H9 (cell line): ENCODE data around the gene STARD7. TPM values are rescaled to one million over a fixed set of nuclear protein-coding genes. Genes with fewer than 3 reads are reported as not detected.

ENCODE experiments used
- DNase-seq: peaks from one replicate; pipeline ENCODE4 v3.0.0-alpha.2; 2017
- H2AFZ ChIP-seq: one replicate; pipeline ENCODE4 v1.6.1; 2013; ENCODE audit warnings: mild to moderate bottlenecking, low read length, control low read depth, moderate library complexity
- H2AK5ac ChIP-seq: 2 replicates; pipeline ENCODE4 v1.6.1; 2013; ENCODE audit warnings: low read length, control low read depth, mixed read lengths; ENCODE audit not compliant: insufficient read length
- H2BK120ac ChIP-seq: one replicate; pipeline ENCODE4 v1.6.1; 2013; ENCODE audit warnings: low read depth, mild to moderate bottlenecking, low read length, control low read depth, inconsistent platforms; ENCODE audit not compliant: poor library complexity, severe bottlenecking
- H2BK12ac ChIP-seq: 2 replicates; pipeline ENCODE4 v1.6.1; 2013; ENCODE audit warnings: low read length, control low read depth, mixed read lengths, low read depth; ENCODE audit not compliant: insufficient read length
- H2BK15ac ChIP-seq: 2 replicates; pipeline ENCODE4 v1.6.1; 2013; ENCODE audit warnings: low read depth, low read length, control low read depth
- H2BK20ac ChIP-seq: one replicate; pipeline ENCODE4 v1.6.1; 2013; ENCODE audit warnings: low read depth, mild to moderate bottlenecking, low read length, control low read depth, inconsistent platforms; ENCODE audit not compliant: poor library complexity, severe bottlenecking
- H2BK5ac ChIP-seq: 2 replicates; pipeline ENCODE4 v1.6.1; 2013; ENCODE audit warnings: low read length, control low read depth, mixed read lengths; ENCODE audit not compliant: insufficient read length
- H3K14ac ChIP-seq: 2 replicates; pipeline ENCODE4 v1.6.1; 2013; ENCODE audit warnings: low read length, control low read depth; ENCODE audit not compliant: insufficient read depth
- H3K18ac ChIP-seq: 2 replicates; pipeline ENCODE4 v1.6.1; 2013; ENCODE audit warnings: low read depth, mild to moderate bottlenecking, mixed read lengths, low read length, control low read depth; ENCODE audit not compliant: insufficient read length
- H3K23ac ChIP-seq: 2 replicates; pipeline ENCODE4 v1.6.1; 2013; ENCODE audit warnings: low read length, control low read depth, mixed read lengths, low read depth; ENCODE audit not compliant: insufficient read length
- H3K23me2 ChIP-seq: 2 replicates; pipeline ENCODE4 v1.6.1; 2013; ENCODE audit warnings: low read depth, mild to moderate bottlenecking, mixed read lengths, low read length, control low read depth; ENCODE audit not compliant: insufficient read length, poor library complexity, severe bottlenecking
- H3K27ac ChIP-seq: 2 replicates; pipeline ENCODE4 v1.5.1; 2013; ENCODE audit warnings: low read length, control low read depth, mixed read lengths, low read depth; ENCODE audit not compliant: insufficient read length
- H3K27me3 ChIP-seq: 2 replicates; pipeline ENCODE4 v1.6.1; 2013; ENCODE audit warnings: low read length, control low read depth, inconsistent platforms; ENCODE audit not compliant: insufficient read depth
- H3K4ac ChIP-seq: 2 replicates; pipeline ENCODE4 v1.6.1; 2013; ENCODE audit warnings: low read depth, mild to moderate bottlenecking, control low read depth, inconsistent platforms, low read length, moderate library complexity
- H3K4me1 ChIP-seq: 2 replicates; pipeline ENCODE4 v1.6.1; 2013; ENCODE audit warnings: low read length, control low read depth, inconsistent platforms; ENCODE audit not compliant: insufficient read depth
- H3K4me2 ChIP-seq: 2 replicates; pipeline ENCODE4 v1.6.1; 2013; ENCODE audit warnings: low read length, control low read depth, mixed read lengths; ENCODE audit not compliant: insufficient read length, insufficient read depth
- H3K56ac ChIP-seq: 2 replicates; pipeline ENCODE4 v1.6.1; 2013; ENCODE audit warnings: low read depth, mild to moderate bottlenecking, mixed read lengths, low read length, control low read depth; ENCODE audit not compliant: insufficient read length
- H3K79me1 ChIP-seq: 2 replicates; pipeline ENCODE4 v1.6.1; 2013; ENCODE audit warnings: low read depth, mild to moderate bottlenecking, moderate library complexity, low read length, control low read depth, inconsistent platforms; ENCODE audit not compliant: insufficient read depth, poor library complexity, severe bottlenecking
- H3K79me2 ChIP-seq: 2 replicates; pipeline ENCODE4 v1.6.1; 2013; ENCODE audit warnings: low read length, control low read depth, inconsistent platforms; ENCODE audit not compliant: insufficient read depth
- H3K9ac ChIP-seq: 2 replicates; pipeline ENCODE4 v1.6.1; 2013; ENCODE audit warnings: low read length, control low read depth, mixed read lengths; ENCODE audit not compliant: insufficient read length; ENCODE audit errors: extremely low read depth
- H3K9me3 ChIP-seq: one replicate; pipeline ENCODE4 v1.6.1; 2013; ENCODE audit warnings: low read depth, low read length, inconsistent platforms; ENCODE audit not compliant: control insufficient read depth
- H3T11ph ChIP-seq: one replicate; pipeline ENCODE4 v1.6.1; 2013; ENCODE audit warnings: mild to moderate bottlenecking, low read length, control low read depth, inconsistent platforms
- H4K20me1 ChIP-seq: one replicate; pipeline ENCODE4 v1.6.1; 2013; ENCODE audit not compliant: control insufficient read depth, insufficient read length, insufficient read depth
- H4K5ac ChIP-seq: 2 replicates; pipeline ENCODE4 v1.6.1; 2013; ENCODE audit warnings: low read depth, mild to moderate bottlenecking, mixed read lengths, low read length, control low read depth; ENCODE audit not compliant: insufficient read length
- H4K8ac ChIP-seq: replicated peaks from 2 replicates; pipeline ENCODE4 v1.6.1; 2013; ENCODE audit warnings: low read length, control low read depth, mixed read lengths, low read depth; ENCODE audit not compliant: insufficient read length
- H4K91ac ChIP-seq: 2 replicates; pipeline ENCODE4 v1.6.1; 2013; ENCODE audit warnings: low read depth, mild to moderate bottlenecking, moderate library complexity, mixed read lengths, low read length, control low read depth; ENCODE audit not compliant: insufficient read length
- H3K27ac Mint-ChIP-seq, 3 experiments: 2 replicates in 2 of 3; 3 replicates in 1 of 3; pipeline ENCODE4 v1.8.0; 2020 to 2021; ENCODE audit warnings: mixed read lengths in 3 of 3, mild to moderate bottlenecking in 1 of 3, moderate library complexity in 1 of 3
- H3K27me3 Mint-ChIP-seq: 2 replicates; pipeline ENCODE4 v1.8.0; 2021; ENCODE audit warnings: low read depth, mild to moderate bottlenecking, moderate library complexity, mixed read lengths
- H3K36me3 Mint-ChIP-seq, 3 experiments: 2 replicates in 2 of 3; 3 replicates in 1 of 3; pipeline ENCODE4 v1.8.0; 2020 to 2021; ENCODE audit warnings: low read depth in 3 of 3, mixed read lengths in 3 of 3; ENCODE audit not compliant: insufficient read depth in 1 of 3
- H3K4me1 Mint-ChIP-seq, 2 experiments: 2 replicates each; pipeline ENCODE4 v1.8.0; 2020; ENCODE audit warnings: mixed read lengths in 2 of 2
- H3K4me3 Mint-ChIP-seq, 2 experiments: 2 replicates in 1 of 2; 3 replicates in 1 of 2; pipeline ENCODE4 v1.8.0; 2020 to 2021; ENCODE audit warnings: mild to moderate bottlenecking in 2 of 2, mixed read lengths in 2 of 2, moderate library complexity in 1 of 2
- H3K9me3 Mint-ChIP-seq, 2 experiments: 2 replicates in 1 of 2; 3 replicates in 1 of 2; pipeline ENCODE4 v1.8.0; 2020; ENCODE audit warnings: mild to moderate bottlenecking in 2 of 2, mixed read lengths in 2 of 2, moderate library complexity in 1 of 2
- WGBS: extraction: QIAGEN DNeasy Blood & Tissue Kit; methylation state at CpG from one replicate; pipeline ENCODE4 v1.1.7; 2013; ENCODE audit warnings: missing lambda C conversion rate, low lambda C conversion rate, mixed read lengths; ENCODE audit not compliant: insufficient read length; ENCODE audit errors: extremely low coverage; 5-methylcytosine and 5-hydroxymethylcytosine counted together
- total RNA-seq: library from RNA; stranded (reverse); gene quantifications from 2 replicates; pipeline ENCODE4 v1.2.1, GENCODE V29; 2021
- TF ChIP-seq, protein P1 (sequence below): fragments of 200-600 bp; sonication (generic); conservative IDR thresholded peaks from 3 replicates; pipeline ENCODE4 v1.8.0; 2021; ENCODE audit warnings: antibody characterized with exemption, mild to moderate bottlenecking

The STARD7 gene
- total RNA-seq, 1 experiment from 2014 or later = 212 TPM

DNA sequence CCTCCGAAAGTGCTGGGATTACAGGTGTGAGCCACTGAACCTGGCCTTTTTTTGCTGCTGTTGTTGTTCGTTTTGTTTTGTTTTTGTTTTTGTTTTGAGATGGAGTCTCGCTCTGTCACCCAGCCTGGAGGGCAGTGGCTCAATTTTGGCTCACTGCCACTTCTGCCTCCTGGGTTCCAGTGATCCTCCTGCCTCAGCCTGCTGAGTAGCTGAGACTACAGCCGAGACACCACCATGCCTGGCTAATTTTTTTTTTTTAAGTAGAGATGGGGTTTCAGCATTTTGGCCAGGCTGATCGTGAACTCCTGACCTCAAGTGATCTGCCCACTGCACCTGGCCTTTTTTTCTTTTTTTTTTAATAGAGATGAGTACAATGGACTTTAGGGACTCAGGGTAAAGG lies 35.2 kb upstream of the STARD7 start:
- Histone ChIP-seq H3K4me1 (no peaks in the 10 kb centered on the region), H2BK15ac (no peak overlapping the region), H4K20me1 (no peaks in the 10 kb centered on the region), H4K91ac (no peak overlapping the region), H3K79me1 (no peaks in the 10 kb centered on the region), H2BK12ac (no peak overlapping the region), H3K56ac (no peak overlapping the region), H3K23me2 (no peaks in the 10 kb centered on the region), H2AFZ (no peak overlapping the region), H3K14ac (no peak overlapping the region), H3K9me3 (no peaks in the 10 kb centered on the region), H2BK120ac (no peak overlapping the region), H2BK5ac (no peak overlapping the region), H3K9ac (no peak overlapping the region), H4K5ac (no peak overlapping the region), H3K27ac (no peak overlapping the region), H3K23ac (no peak overlapping the region), H2BK20ac (no peak overlapping the region), H3K4ac (no peak overlapping the region), H4K8ac (no peak overlapping the region), H3K79me2 (no peaks in the 10 kb centered on the region), H3T11ph (no peak overlapping the region), H2AK5ac (no peak overlapping the region), H3K4me2 (no peak overlapping the region), H3K27me3 (no peaks in the 10 kb centered on the region), H3K18ac (no peak overlapping the region)
- H3K27me3 Mint-ChIP-seq = no peaks in the 10 kb centered on the region; the same call in 1 of the 2 replicates
- TF ChIP-seq, protein P1, sequence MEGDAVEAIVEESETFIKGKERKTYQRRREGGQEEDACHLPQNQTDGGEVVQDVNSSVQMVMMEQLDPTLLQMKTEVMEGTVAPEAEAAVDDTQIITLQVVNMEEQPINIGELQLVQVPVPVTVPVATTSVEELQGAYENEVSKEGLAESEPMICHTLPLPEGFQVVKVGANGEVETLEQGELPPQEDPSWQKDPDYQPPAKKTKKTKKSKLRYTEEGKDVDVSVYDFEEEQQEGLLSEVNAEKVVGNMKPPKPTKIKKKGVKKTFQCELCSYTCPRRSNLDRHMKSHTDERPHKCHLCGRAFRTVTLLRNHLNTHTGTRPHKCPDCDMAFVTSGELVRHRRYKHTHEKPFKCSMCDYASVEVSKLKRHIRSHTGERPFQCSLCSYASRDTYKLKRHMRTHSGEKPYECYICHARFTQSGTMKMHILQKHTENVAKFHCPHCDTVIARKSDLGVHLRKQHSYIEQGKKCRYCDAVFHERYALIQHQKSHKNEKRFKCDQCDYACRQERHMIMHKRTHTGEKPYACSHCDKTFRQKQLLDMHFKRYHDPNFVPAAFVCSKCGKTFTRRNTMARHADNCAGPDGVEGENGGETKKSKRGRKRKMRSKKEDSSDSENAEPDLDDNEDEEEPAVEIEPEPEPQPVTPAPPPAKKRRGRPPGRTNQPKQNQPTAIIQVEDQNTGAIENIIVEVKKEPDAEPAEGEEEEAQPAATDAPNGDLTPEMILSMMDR = no peak
- no peaks in the 10 kb centered on the region for H3K9me3 Mint-ChIP-seq
- H3K4me1 Mint-ChIP-seq = peaks cover 9% of the 10 kb centered on the region in 2 experiments
- H3K27ac Mint-ChIP-seq = no peak overlapping the region
- no peak for DNase-seq
- WGBS = no CpG with 5 or more reads among the region's 5 CpGs
- H3K36me3 Mint-ChIP-seq = no peaks in the 10 kb centered on the region
- H3K4me3 Mint-ChIP-seq = no peak overlapping the region; a peak in 1 of 5 replicates
